GM21367 (cell line): ENCODE results near the gene AFF4.

Experiments used
- ATAC-seq: cut with Tn5 transposase; IDR thresholded peaks from one replicate; pipeline ENCODE4 v1.9.1; 2021; ENCODE audit not compliant: unreplicated experiment

The AFF4 gene

GRCh38 chr5:132829742-132830435 lies 133.5 kb downstream of the AFF4 start:
- ATAC-seq = peak; percentile 52

GRCh38 chr5:132828846-132829494 lies 134.5 kb downstream of the AFF4 start:
- no peak for ATAC-seq

GRCh38 chr5:132827943-132828673 lies 135.3 kb downstream of the AFF4 start:
- no peak for ATAC-seq

- no peak for ATAC-seq
Measured at GRCh38 chr5:132826424-132827082, 136.9 kb downstream of the AFF4 start.

GRCh38 chr5:132825834-132826391 lies 137.5 kb downstream of the AFF4 start:
- ATAC-seq = no peak
